HEK293 (cell line): ENCODE results near the gene SH3GL1.

Source experiments
- CTCF ChIP-seq: fragments of 450-650 bp; formaldehyde crosslinking; IDR thresholded peaks from 2 replicates; pipeline ENCODE4 v1.5.1; 2016; ENCODE audit warnings: missing biosample characterization, missing genetic modification characterization
- FEZF1 ChIP-seq: fragments of 450-650 bp; formaldehyde crosslinking; IDR thresholded peaks from 2 replicates; pipeline ENCODE4 v1.5.1; 2016; ENCODE audit warnings: missing biosample characterization, missing genetic modification characterization
- REPIN1 ChIP-seq: fragments of 450-650 bp; formaldehyde crosslinking; IDR thresholded peaks from 2 replicates; pipeline ENCODE4 v1.5.1; 2017; ENCODE audit warnings: missing biosample characterization, missing genetic modification characterization, low read depth
- REST ChIP-seq: fragments of 450-650 bp; formaldehyde crosslinking; IDR thresholded peaks from 2 replicates; pipeline ENCODE4 v1.5.1; 2016; ENCODE audit warnings: missing biosample characterization, missing genetic modification characterization
- YY1 ChIP-seq: fragments of 450-650 bp; formaldehyde crosslinking; IDR thresholded peaks from 2 replicates; pipeline ENCODE4 v1.5.1; 2018; ENCODE audit warnings: missing biosample characterization, missing genetic modification characterization
- ZNF214 ChIP-seq: fragments of 450-650 bp; formaldehyde crosslinking; IDR thresholded peaks from 2 replicates; pipeline ENCODE4 v1.5.1; 2017; ENCODE audit warnings: missing biosample characterization, mild to moderate bottlenecking, missing genetic modification characterization, borderline replicate concordance
- ZNF266 ChIP-seq: fragments of 450-650 bp; formaldehyde crosslinking; IDR thresholded peaks from 2 replicates; pipeline ENCODE4 v1.5.1; 2016; ENCODE audit warnings: missing biosample characterization, missing genetic modification characterization, low read depth
- ZNF488 ChIP-seq: fragments of 450-650 bp; formaldehyde crosslinking; IDR thresholded peaks from 2 replicates; pipeline ENCODE4 v1.5.1; 2016; ENCODE audit warnings: missing biosample characterization, missing genetic modification characterization
- ZNF513 ChIP-seq: fragments of 450-650 bp; IDR thresholded peaks from 2 replicates; pipeline ENCODE4 v1.5.1; 2018; ENCODE audit warnings: missing biosample characterization, missing genetic modification characterization
- ZNF792 ChIP-seq: fragments of 450-650 bp; formaldehyde crosslinking; IDR thresholded peaks from 2 replicates; pipeline ENCODE4 v1.5.1; 2016; ENCODE audit warnings: missing biosample characterization, missing genetic modification characterization
- ZXDB ChIP-seq: fragments of 450-650 bp; formaldehyde crosslinking; IDR thresholded peaks from 2 replicates; pipeline ENCODE4 v1.5.1; 2016; ENCODE audit warnings: missing biosample characterization, missing genetic modification characterization

- TF ChIP-seq FEZF1 (no peak), ZXDB (tag by site-specific recombination) (no peak), REST (no peak), CTCF (no peak), YY1 (tag by site-specific recombination) (no peak), REPIN1 (tag by site-specific recombination) (no peak), ZNF792 (tag by site-specific recombination) (no peak), ZNF488 (no peak), ZNF266 (tag by site-specific recombination) (no peak), ZNF214 (tag by site-specific recombination) (no peak), ZNF513 (tag by site-specific recombination) (no peak)
Observed at GRCh38 chr19:4391701-4392483, 8.5 kb downstream of the SH3GL1 start.
